SK-N-SH (cell line): ENCODE results near the gene THOP1.

Source experiments
- GABPA ChIP-seq: IDR thresholded peaks from 2 replicates; pipeline ENCODE4 v1.4.0; 2012; ENCODE audit warnings: low read depth, mild to moderate bottlenecking
- MXI1 ChIP-seq: IDR thresholded peaks from 2 replicates; pipeline ENCODE4 v1.6.1; 2012; ENCODE audit warnings: mild to moderate bottlenecking, low read depth, low read length, improper control_type of control experiment
- POLR2AphosphoS5 ChIP-seq: IDR thresholded peaks from 2 replicates; pipeline ENCODE4 v1.6.1; 2012; ENCODE audit warnings: low read depth, low read length
- RAD21 ChIP-seq: IDR thresholded peaks from 2 replicates; pipeline ENCODE4 v1.6.1; 2012; ENCODE audit warnings: mild to moderate bottlenecking, low read length
- RCOR1 ChIP-seq: fragments of 150-350 bp; IDR thresholded peaks from 2 replicates; pipeline ENCODE4 v1.6.1; 2017; ENCODE audit warnings: antibody characterized with exemption, low read length
- REST ChIP-seq: IDR thresholded peaks from 2 replicates; pipeline ENCODE4 v1.6.1; 2012; ENCODE audit warnings: mild to moderate bottlenecking, low read depth, low read length, moderate library complexity
- RFX5 ChIP-seq: IDR thresholded peaks from 2 replicates; pipeline ENCODE4 v1.6.1; 2012; ENCODE audit warnings: mild to moderate bottlenecking, improper control_type of control experiment, low read length
- SIN3A ChIP-seq: IDR thresholded peaks from 2 replicates; pipeline ENCODE4 v1.6.1; 2012; ENCODE audit warnings: low read depth, mild to moderate bottlenecking, low read length, moderate library complexity, borderline replicate concordance
- TCF12 ChIP-seq: IDR thresholded peaks from 2 replicates; pipeline ENCODE4 v1.4.0; 2012
- TEAD4 ChIP-seq: IDR thresholded peaks from 2 replicates; pipeline ENCODE4 v1.4.0; 2012; ENCODE audit warnings: mild to moderate bottlenecking, borderline replicate concordance; ENCODE audit not compliant: insufficient read depth
- USF1 ChIP-seq: IDR thresholded peaks from 2 replicates; pipeline ENCODE4 v1.4.0; 2012; ENCODE audit warnings: low read depth, borderline replicate concordance
- TF ChIP-seq, protein P1 (sequence below): fragments of 200-600 bp; sonication (generic); IDR thresholded peaks from 2 replicates; pipeline ENCODE4 v1.6.1; 2017; ENCODE audit warnings: antibody characterized with exemption, mild to moderate bottlenecking, moderate library complexity
- TF ChIP-seq, protein P2 (sequence below): fragments of 150-350 bp; IDR thresholded peaks from 2 replicates; pipeline ENCODE4 v1.6.1; 2017; ENCODE audit warnings: antibody characterized with exemption, low read length, low read depth, borderline replicate concordance
- TF ChIP-seq, protein P3 (sequence below): IDR thresholded peaks from 2 replicates; pipeline ENCODE4 v1.4.0; 2012; ENCODE audit warnings: low read depth

DNA sequence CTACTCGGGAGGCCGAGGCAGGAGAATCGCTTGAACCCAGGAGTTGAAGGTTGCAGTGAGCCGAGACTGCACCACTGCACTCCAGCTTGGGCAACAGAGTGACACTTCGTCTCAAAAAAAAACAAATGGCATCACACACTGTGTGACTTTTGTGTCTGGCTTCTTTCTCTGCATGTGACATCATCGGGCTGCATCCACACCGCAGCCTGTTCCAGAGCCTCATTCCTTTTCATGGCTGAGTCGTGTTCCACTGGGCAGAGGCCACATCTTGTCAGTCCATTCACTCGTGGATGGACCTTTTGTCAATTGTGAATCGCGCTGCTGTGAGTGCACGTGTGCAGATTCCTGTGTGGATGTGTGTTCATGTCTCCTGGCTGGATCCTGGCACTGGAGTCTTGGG is 8.3 kb downstream of the THOP1 start:
- TF ChIP-seq, protein P1, sequence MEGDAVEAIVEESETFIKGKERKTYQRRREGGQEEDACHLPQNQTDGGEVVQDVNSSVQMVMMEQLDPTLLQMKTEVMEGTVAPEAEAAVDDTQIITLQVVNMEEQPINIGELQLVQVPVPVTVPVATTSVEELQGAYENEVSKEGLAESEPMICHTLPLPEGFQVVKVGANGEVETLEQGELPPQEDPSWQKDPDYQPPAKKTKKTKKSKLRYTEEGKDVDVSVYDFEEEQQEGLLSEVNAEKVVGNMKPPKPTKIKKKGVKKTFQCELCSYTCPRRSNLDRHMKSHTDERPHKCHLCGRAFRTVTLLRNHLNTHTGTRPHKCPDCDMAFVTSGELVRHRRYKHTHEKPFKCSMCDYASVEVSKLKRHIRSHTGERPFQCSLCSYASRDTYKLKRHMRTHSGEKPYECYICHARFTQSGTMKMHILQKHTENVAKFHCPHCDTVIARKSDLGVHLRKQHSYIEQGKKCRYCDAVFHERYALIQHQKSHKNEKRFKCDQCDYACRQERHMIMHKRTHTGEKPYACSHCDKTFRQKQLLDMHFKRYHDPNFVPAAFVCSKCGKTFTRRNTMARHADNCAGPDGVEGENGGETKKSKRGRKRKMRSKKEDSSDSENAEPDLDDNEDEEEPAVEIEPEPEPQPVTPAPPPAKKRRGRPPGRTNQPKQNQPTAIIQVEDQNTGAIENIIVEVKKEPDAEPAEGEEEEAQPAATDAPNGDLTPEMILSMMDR, result no peak
- TF ChIP-seq, protein P2, sequence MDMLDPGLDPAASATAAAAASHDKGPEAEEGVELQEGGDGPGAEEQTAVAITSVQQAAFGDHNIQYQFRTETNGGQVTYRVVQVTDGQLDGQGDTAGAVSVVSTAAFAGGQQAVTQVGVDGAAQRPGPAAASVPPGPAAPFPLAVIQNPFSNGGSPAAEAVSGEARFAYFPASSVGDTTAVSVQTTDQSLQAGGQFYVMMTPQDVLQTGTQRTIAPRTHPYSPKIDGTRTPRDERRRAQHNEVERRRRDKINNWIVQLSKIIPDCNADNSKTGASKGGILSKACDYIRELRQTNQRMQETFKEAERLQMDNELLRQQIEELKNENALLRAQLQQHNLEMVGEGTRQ, result no peak
- TF ChIP-seq TEAD4 (no peak), USF1 (no peak), GABPA (no peak), REST (no peak), RFX5 (no peak), SIN3A (no peak), RCOR1 (no peak), POLR2AphosphoS5 (no peak), MXI1 (no peak), RAD21 (no peak), TCF12 (no peak)
- TF ChIP-seq, protein P3, sequence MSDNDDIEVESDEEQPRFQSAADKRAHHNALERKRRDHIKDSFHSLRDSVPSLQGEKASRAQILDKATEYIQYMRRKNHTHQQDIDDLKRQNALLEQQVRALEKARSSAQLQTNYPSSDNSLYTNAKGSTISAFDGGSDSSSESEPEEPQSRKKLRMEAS, result no peak
